DND-41 (cell line): ENCODE measurements around the gene CLASP1.

Source experiments
- ATAC-seq: fragments of 200-7000 bp; cut with Tn5 transposase; 3 replicates; pipeline ENCODE4 v1.9.1; 2021; ENCODE audit warnings: low read depth; ENCODE audit not compliant: insufficient read depth
- DNase-seq: peaks from one replicate; pipeline ENCODE4 v3.0.0-alpha.2; 2020
- H2AFZ ChIP-seq: 2 replicates; pipeline ENCODE4 v1.6.0; 2012; ENCODE audit warnings: low read depth, low read length
- H3K27ac ChIP-seq: 2 replicates; pipeline ENCODE4 v1.5.1; 2012; ENCODE audit warnings: low read length, inconsistent platforms
- H3K27me3 ChIP-seq: fragments of 200-600 bp; sonication (generic); 2 replicates; pipeline ENCODE4 v1.6.0; 2012; ENCODE audit warnings: low read length, mild to moderate bottlenecking, inconsistent platforms; ENCODE audit not compliant: insufficient read depth, poor library complexity
- H3K36me3 ChIP-seq: 2 replicates; pipeline ENCODE4 v1.5.1; 2012; ENCODE audit warnings: low read length, inconsistent platforms; ENCODE audit not compliant: insufficient read depth
- H3K4me1 ChIP-seq: 2 replicates; pipeline ENCODE4 v1.5.1; 2012; ENCODE audit warnings: mild to moderate bottlenecking, low read length; ENCODE audit not compliant: insufficient read depth
- H3K4me2 ChIP-seq: 2 replicates; pipeline ENCODE4 v1.6.0; 2012; ENCODE audit warnings: mild to moderate bottlenecking, moderate library complexity, low read length, inconsistent platforms; ENCODE audit not compliant: insufficient read depth
- H3K4me3 ChIP-seq, 2 experiments: fragments of 200-600 bp in 1 of 2; shearing (Covaris generic) in 1 of 2; 2 replicates each; pipeline ENCODE4 v1.5.1; 2012 to 2016; ENCODE audit warnings: inconsistent platforms in 2 of 2, low read length in 2 of 2, mild to moderate bottlenecking in 2 of 2, low read depth in 1 of 2, moderate library complexity in 1 of 2
- H3K79me2 ChIP-seq: 2 replicates; pipeline ENCODE4 v1.6.0; 2012; ENCODE audit warnings: low read length, inconsistent platforms; ENCODE audit not compliant: insufficient read depth
- H3K9ac ChIP-seq: 2 replicates; pipeline ENCODE4 v1.6.0; 2012; ENCODE audit warnings: low read depth, mild to moderate bottlenecking, inconsistent platforms, low read length, moderate library complexity
- H3K9me3 ChIP-seq: 2 replicates; pipeline ENCODE4 v1.5.1; 2012; ENCODE audit warnings: low read length, moderate library complexity, mild to moderate bottlenecking, inconsistent platforms; ENCODE audit not compliant: insufficient read depth, severe bottlenecking
- H4K20me1 ChIP-seq: 2 replicates; pipeline ENCODE4 v1.6.0; 2012; ENCODE audit warnings: low read length; ENCODE audit not compliant: insufficient read depth
- CTCF ChIP-seq: IDR thresholded peaks from 2 replicates; pipeline ENCODE4 v1.5.1; 2012; ENCODE audit warnings: borderline replicate concordance, low read length, moderate library complexity, mild to moderate bottlenecking; ENCODE audit not compliant: poor library complexity, severe bottlenecking; ENCODE audit errors: extremely low read depth
- EZH2 ChIP-seq: IDR thresholded peaks from 3 replicates; pipeline ENCODE4 v1.6.1; 2012; ENCODE audit warnings: borderline replicate concordance, low read depth, mild to moderate bottlenecking, moderate library complexity, low read length, inconsistent platforms; ENCODE audit not compliant: severe bottlenecking

The CLASP1 gene

GRCh38 chr2:121649149-121649595 is at the start of gene CLASP1:
TSS of gene CLASP1 (minus strand) at chr2:121649462. CDS start at chr2:121605895, 43,567 bp downstream.
- Histone ChIP-seq H3K79me2 (peaks cover 94% of the 10 kb centered on the region), H2AFZ (peak within 1 kb of the TSS; percentile 100), H3K4me2 (peak within 1 kb of the TSS; percentile 76), H3K27me3 (no peaks in the 10 kb centered on the region), H3K36me3 (no peaks in the 10 kb centered on the region; the same call in 1 of the 2 replicates), H3K27ac (peak within 1 kb of the TSS; percentile 100), H3K4me3 (peak within 1 kb of the TSS; percentile 59 to 90), H3K9me3 (no peaks in the 10 kb centered on the region), H4K20me1 (peaks cover 23% of the 10 kb centered on the region; the same call in 1 of the 2 replicates), H3K9ac (peak within 1 kb of the TSS; percentile 93), H3K4me1 (peaks cover 55% of the 10 kb centered on the region)
- TF ChIP-seq CTCF (no peak), EZH2 (no peak)
- ATAC-seq (peak; percentile 23), DNase-seq (no peak)

DNA sequence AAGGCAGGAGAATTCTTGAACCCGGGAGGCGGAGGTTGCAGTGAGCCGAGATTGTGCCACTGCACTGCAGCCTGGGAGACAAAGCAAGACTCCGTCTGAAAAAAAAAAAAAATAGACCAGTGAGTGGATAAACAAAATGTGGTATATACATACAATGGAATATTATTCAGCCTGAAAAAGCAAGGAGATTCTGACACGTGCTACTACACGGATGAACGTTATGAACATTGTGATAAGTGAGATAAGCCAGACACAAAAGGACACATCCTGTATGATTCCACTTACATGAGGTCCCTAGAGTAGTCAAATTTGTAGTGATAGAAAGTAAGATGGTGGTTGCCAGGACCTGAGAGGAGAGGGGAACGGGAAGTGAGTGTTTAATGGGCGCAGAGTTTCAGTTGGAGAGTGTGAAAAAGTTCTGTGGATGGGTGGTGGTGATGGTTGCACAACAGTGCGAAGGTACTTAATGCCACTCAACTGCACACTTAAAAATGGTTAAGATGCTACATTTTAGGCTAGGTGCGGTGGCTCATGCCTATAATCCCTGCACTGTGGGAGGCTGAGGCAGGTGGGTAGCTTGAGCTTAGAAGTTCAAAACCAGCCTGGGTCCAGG is 49.2 kb upstream of the CLASP1 start:
- Histone ChIP-seq H3K9me3 (no peaks in the 10 kb centered on the region), H3K36me3 (no peaks in the 10 kb centered on the region), H3K9ac (no peak overlapping the region), H3K27me3 (no peaks in the 10 kb centered on the region), H3K4me3 (no peak overlapping the region), H3K4me2 (no peak overlapping the region), H3K27ac (no peak overlapping the region), H4K20me1 (no peaks in the 10 kb centered on the region), H3K4me1 (peaks cover 22% of the 10 kb centered on the region), H3K79me2 (no peaks in the 10 kb centered on the region), H2AFZ (no peak overlapping the region)
- no peak for TF ChIP-seq EZH2
- no peak for TF ChIP-seq CTCF
- ATAC-seq (no peak), DNase-seq (no peak)

GRCh38 chr2:121697108-121697631 is 47.9 kb upstream of the CLASP1 start:
- DNase-seq (no peak), ATAC-seq (no peak)
- Histone ChIP-seq H4K20me1 (no peaks in the 10 kb centered on the region), H3K9me3 (no peaks in the 10 kb centered on the region), H3K27ac (no peak overlapping the region), H3K36me3 (no peaks in the 10 kb centered on the region), H3K27me3 (no peaks in the 10 kb centered on the region), H3K9ac (no peak overlapping the region), H3K4me1 (peaks cover 22% of the 10 kb centered on the region), H3K79me2 (no peaks in the 10 kb centered on the region), H2AFZ (no peak overlapping the region), H3K4me2 (no peak overlapping the region), H3K4me3 (no peak overlapping the region)
- no peak for TF ChIP-seq EZH2
- no peak for TF ChIP-seq CTCF
